GM06990 (cell line): Measurements from ENCODE around the gene CAPZB.

Experiments
- DNase-seq: peaks from one replicate; pipeline ENCODE4 v3.0.0-alpha.2; 2011; ENCODE audit not compliant: insufficient read length; ENCODE audit errors: extremely low read depth
- H3K27me3 ChIP-seq: replicated peaks from 2 replicates; pipeline ENCODE4 v1.6.0; 2011; ENCODE audit warnings: low read length; ENCODE audit not compliant: control insufficient read depth, insufficient read depth
- H3K36me3 ChIP-seq: 2 replicates; pipeline ENCODE4 v1.5.1; 2011; ENCODE audit warnings: low read length; ENCODE audit not compliant: control insufficient read depth, insufficient read depth
- H3K4me3 ChIP-seq: replicated peaks from 2 replicates; pipeline ENCODE4 v1.5.1; 2011; ENCODE audit warnings: low read depth, mild to moderate bottlenecking, control low read depth, low read length
- CTCF ChIP-seq: IDR thresholded peaks from 2 replicates; pipeline ENCODE4 v1.5.1; 2011; ENCODE audit warnings: low read length, control low read depth, mild to moderate bottlenecking, inconsistent platforms; ENCODE audit not compliant: insufficient read depth, poor library complexity, severe bottlenecking

The CAPZB gene

GRCh38 chr1:19435851-19436455 is 49.4 kb downstream of the CAPZB start:
- peaks cover 12% of the 10 kb centered on the region for H3K36me3 ChIP-seq
- TF ChIP-seq CTCF, result no peak
- no peak for DNase-seq

DNA sequence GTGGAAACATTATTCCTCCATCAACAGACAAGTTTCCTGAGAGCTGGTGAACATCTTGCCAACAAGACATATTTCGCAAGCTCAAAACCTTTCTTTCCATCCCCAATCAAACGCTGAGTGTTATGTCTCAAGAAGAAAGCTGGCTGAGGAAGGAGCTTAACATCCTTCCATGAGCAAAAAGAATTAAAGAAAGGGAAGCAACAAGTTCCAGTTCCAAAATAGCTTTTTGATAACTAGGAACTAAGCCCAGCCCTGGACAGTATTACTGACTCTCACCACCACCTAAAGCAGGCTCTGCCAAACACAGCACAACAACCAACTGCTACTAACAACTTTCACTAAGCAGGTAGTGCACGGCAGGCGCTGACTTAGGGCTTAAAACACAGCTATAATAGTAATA is 50.2 kb downstream of the CAPZB start:
- Histone ChIP-seq H3K36me3 (peaks cover 10% of the 10 kb centered on the region), H3K27me3 (no peaks in the 10 kb centered on the region), H3K4me3 (no peak overlapping the region)
- no peak for DNase-seq
- no peak for TF ChIP-seq CTCF

More at GRCh38 chr1:19435851-19436455, 49.4 kb downstream of the CAPZB start:
- H3K4me3 ChIP-seq, result no peak overlapping the region
- no peaks in the 10 kb centered on the region for H3K27me3 ChIP-seq

- Histone ChIP-seq H3K36me3 (peaks cover 8% of the 10 kb centered on the region), H3K27me3 (no peaks in the 10 kb centered on the region), H3K4me3 (no peak overlapping the region)
- no peak for DNase-seq
- no peak for TF ChIP-seq CTCF
These were observed 51.7 kb downstream of the CAPZB start for GRCh38 chr1:19433719-19433998.

DNA sequence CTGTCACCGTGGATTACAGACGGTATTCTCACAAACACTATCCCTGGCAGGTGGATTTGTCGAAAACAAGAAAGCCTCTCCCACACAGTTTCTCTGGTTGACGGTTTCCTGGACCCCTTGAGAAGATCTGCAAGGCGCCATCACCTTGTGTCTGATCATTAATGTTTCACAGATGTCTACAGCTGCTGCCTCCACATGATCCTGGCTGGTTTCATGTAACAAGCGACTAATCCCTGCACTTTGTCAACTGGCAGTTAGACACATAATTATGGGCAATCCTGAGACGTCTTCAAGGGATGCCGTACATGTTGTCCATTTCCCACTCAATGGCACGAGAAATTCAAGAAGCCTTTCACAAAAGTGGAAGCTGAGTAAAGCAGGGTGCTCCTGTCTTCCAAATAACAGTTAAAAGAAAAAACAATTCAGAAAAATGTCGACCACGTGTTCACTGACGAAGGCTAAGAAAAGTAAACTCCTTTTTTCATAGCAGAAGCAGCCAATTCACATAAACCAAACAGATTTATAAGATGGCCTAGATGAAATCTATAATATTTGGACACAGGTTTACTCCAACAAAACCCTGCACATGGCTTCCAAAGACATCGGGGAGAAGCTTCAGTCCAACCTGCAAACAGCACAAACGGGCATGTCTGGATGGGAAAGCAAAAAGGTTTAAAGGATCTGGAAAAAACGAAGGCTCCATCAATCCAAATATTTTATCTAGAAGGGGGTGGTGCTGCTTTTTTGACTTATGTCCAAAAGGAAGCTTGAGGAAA is 52.2 kb downstream of the CAPZB start:
- no peak for TF ChIP-seq CTCF
- Histone ChIP-seq H3K36me3 (peaks cover 5% of the 10 kb centered on the region), H3K4me3 (no peak overlapping the region), H3K27me3 (no peaks in the 10 kb centered on the region)
- DNase-seq, result no peak

DNA sequence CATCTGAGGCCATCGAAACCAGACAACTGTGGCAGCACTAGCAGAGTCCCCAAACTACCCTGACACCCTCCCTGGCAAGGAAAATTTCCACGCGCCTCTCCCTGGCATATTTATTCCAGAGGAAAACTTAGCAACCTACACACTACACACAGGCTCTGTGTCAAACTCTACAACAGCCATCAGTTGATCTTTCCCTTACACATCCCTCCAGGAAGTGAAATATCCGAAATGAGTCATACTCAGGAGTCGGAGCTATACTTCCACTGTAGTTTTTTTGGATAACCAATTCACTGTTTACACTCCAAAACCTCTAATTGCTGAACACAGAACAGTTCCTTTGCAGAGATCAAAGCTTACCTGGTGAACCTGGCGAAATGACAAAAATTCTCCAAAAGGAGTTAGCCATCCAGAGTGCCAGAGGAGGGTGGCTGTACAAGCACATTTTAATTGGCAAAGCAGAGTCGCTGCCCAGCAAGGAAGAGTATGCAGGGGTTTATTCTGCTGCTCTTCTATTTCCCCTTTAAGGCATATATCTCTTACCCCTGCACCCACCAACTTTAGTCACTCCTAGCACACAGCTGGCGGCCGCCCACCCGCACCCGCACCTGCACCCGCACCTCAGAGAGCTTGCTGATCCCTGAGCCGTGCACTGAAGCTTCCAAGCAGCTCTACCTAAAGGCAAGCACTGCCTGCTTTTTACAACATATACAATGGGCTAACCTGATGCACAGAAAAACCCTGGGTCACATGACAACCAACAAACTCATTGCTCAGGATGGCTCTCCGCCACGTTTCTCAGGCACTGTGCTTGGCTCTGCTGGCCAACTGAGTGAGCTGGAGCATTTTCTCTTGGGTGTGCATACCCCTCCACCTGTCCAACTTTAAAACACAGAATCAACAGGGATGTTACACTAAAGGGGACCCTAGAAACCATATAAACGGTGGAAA is 54.9 kb downstream of the CAPZB start:
- TF ChIP-seq CTCF, result no peak
- DNase-seq, result no peak
- Histone ChIP-seq H3K36me3 (peaks cover 10% of the 10 kb centered on the region), H3K4me3 (no peak overlapping the region), H3K27me3 (no peaks in the 10 kb centered on the region)
